Activated CD8-positive, alpha-beta memory T cell treated with anti-CD3 and anti-CD28 coated beads, Interleukin-2, amount 50 U/mL, for 24 hours (primary cell): ENCODE measurements around the gene TBP.
"Not testable (repeated sequence)": the region's sequence is repeated elsewhere in the genome, so short reads cannot be mapped to it uniquely, and the experiment has no call there.

Source experiments
- DNase-seq: peaks from one replicate; pipeline ENCODE4 v3.0.0-alpha.2; 2020; ENCODE audit errors: extremely low read depth

Gene TBP

GRCh38 chr6:170605574-170606259 is 51.5 kb downstream of the TBP start:
- DNase-seq: no peak

GRCh38 chr6:170609225-170609624 is 55.1 kb downstream of the TBP start:
- DNase-seq: not testable (repeated sequence)

- not testable (repeated sequence) for DNase-seq
Observed at GRCh38 chr6:170612256-170612804, 58.2 kb downstream of the TBP start.

GRCh38 chr6:170616020-170616554 is 61.9 kb downstream of the TBP start:
- DNase-seq: not testable (repeated sequence)
